Thymus (tissue), 11 donors: ENCODE measurements around the gene SNRPE. TPM values are rescaled to one million over a fixed set of nuclear protein-coding genes. Genes with fewer than 3 reads are reported as not detected.

Source experiments
- DNase-seq, 9 donors: peaks; one replicate each; pipeline ENCODE4 v3.0.0-alpha.2; 2013; ENCODE audit warnings: low spot score in 9 of 9, low read depth in 6 of 9, missing footprints in 1 of 9
- H3K27ac ChIP-seq, 2 donors: one replicate each; pipeline ENCODE4 v1.5.1; 2013; ENCODE audit warnings: control low read depth in 1 of 2, low read depth in 1 of 2, low read length in 1 of 2, mild to moderate bottlenecking in 1 of 2, moderate library complexity in 1 of 2
- H3K27me3 ChIP-seq, 2 donors: one replicate each; pipeline ENCODE4 v1.5.1; 2013; ENCODE audit warnings: low read length in 1 of 2; ENCODE audit not compliant: control insufficient read depth in 2 of 2, insufficient read depth in 1 of 2
- H3K36me3 ChIP-seq, 2 donors: one replicate each; pipeline ENCODE4 v1.5.1; 2013; ENCODE audit warnings: low read length in 1 of 2, mild to moderate bottlenecking in 1 of 2, moderate library complexity in 1 of 2; ENCODE audit not compliant: control insufficient read depth in 2 of 2, insufficient read depth in 2 of 2
- H3K4me1 ChIP-seq, 2 donors: one replicate each; pipeline ENCODE4 v1.5.1; 2013; ENCODE audit warnings: low read length in 2 of 2; ENCODE audit not compliant: control insufficient read depth in 2 of 2, insufficient read depth in 2 of 2
- H3K4me3 ChIP-seq, 2 donors: one replicate each; pipeline ENCODE4 v1.5.1; 2013; ENCODE audit warnings: low read length in 2 of 2, control low read depth in 1 of 2, mild to moderate bottlenecking in 1 of 2
- H3K9me3 ChIP-seq, 2 donors: one replicate each; pipeline ENCODE4 v1.5.1; 2013; ENCODE audit warnings: low read length in 1 of 2, mild to moderate bottlenecking in 1 of 2; ENCODE audit not compliant: control insufficient read depth in 2 of 2, insufficient read depth in 1 of 2
- WGBS: extraction: QIAGEN DNeasy Blood & Tissue Kit; methylation state at CpG from one replicate; pipeline ENCODE4 v1.1.7; 2013; 5-methylcytosine and 5-hydroxymethylcytosine counted together
- polyA plus RNA-seq: library from polyadenylated mRNA; stranded (reverse); fragments of 200-250 nt; gene quantifications from one replicate; pipeline ENCODE4 v1.2.3, GENCODE V29; 2013
- total RNA-seq: library from RNA; stranded (reverse); fragments of 120-200 nt; gene quantifications from one replicate; pipeline ENCODE4 v1.2.4, GENCODE V29; 2013
- donor health status: healthy.

The SNRPE gene
- total and polyA plus RNA-seq, 2 donors, result 147 to 266 TPM

- no peaks in the 10 kb centered on the region for H3K36me3 ChIP-seq
- 98% methylated on average over 12 of the region's 12 CpGs for WGBS
- peaks cover 0 to 4% of the 10 kb centered on the region in 2 donors for H3K9me3 ChIP-seq
- H3K4me3 ChIP-seq, result no peak overlapping the region
- H3K27me3 ChIP-seq, result no peaks in the 10 kb centered on the region
- DNase-seq, result no peak
- H3K27ac ChIP-seq, result no peak overlapping the region
- no peaks in the 10 kb centered on the region for H3K4me1 ChIP-seq
Measured at GRCh38 chr1:203898458-203899352, 37.3 kb downstream of the SNRPE start.

DNA sequence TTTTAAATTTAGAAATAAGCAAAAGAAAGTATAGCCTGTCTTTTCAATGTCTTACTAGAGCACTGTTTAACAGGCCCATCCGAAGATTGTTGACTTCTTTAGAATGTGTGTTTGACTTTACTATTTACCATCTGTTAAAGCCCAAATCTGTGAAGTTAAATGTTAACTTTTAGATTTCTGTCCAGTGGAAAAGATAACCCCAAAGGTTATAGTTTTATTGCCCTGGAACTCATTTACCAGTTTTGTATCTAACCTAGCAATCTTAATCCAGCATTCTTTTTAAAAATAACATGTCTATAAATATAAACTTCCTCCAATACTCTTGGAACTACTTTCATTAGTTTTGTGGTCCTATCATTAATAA lies 37.9 kb downstream of the SNRPE start:
- no peaks in the 10 kb centered on the region for H3K36me3 ChIP-seq
- no peak for DNase-seq
- no peak overlapping the region for H3K4me3 ChIP-seq
- H3K4me1 ChIP-seq, result no peaks in the 10 kb centered on the region
- 93% methylated on average over 1 of the region's 1 CpG for WGBS
- no peaks in the 10 kb centered on the region for H3K9me3 ChIP-seq
- no peaks in the 10 kb centered on the region for H3K27me3 ChIP-seq
- H3K27ac ChIP-seq, result no peak overlapping the region

GRCh38 chr1:203899869-203900714 lies 38.7 kb downstream of the SNRPE start:
- Histone ChIP-seq H3K36me3 (no peaks in the 10 kb centered on the region), H3K27me3 (no peaks in the 10 kb centered on the region), H3K4me3 (no peak overlapping the region), H3K9me3 (no peaks in the 10 kb centered on the region), H3K27ac (no peak overlapping the region), H3K4me1 (no peaks in the 10 kb centered on the region)
- DNase-seq, result no peak
- WGBS, result 96% methylated on average over 47 of the region's 47 CpGs

GRCh38 chr1:203901581-203901980 lies 40.2 kb downstream of the SNRPE start:
- Histone ChIP-seq H3K27me3 (no peaks in the 10 kb centered on the region), H3K36me3 (no peaks in the 10 kb centered on the region), H3K9me3 (no peaks in the 10 kb centered on the region), H3K27ac (no peak overlapping the region), H3K4me3 (no peak overlapping the region), H3K4me1 (no peaks in the 10 kb centered on the region)
- 98% methylated on average over 12 of the region's 12 CpGs for WGBS
- DNase-seq, result no peak

GRCh38 chr1:203905275-203905674 lies 43.9 kb downstream of the SNRPE start:
- 95% methylated on average over 4 of the region's 4 CpGs for WGBS
- H3K4me1 ChIP-seq, result no peaks in the 10 kb centered on the region
- no peak for DNase-seq
- H3K27ac ChIP-seq, result no peak overlapping the region
- no peak overlapping the region for H3K4me3 ChIP-seq
- H3K27me3 ChIP-seq, result no peaks in the 10 kb centered on the region
- H3K36me3 ChIP-seq, result no peaks in the 10 kb centered on the region
- no peaks in the 10 kb centered on the region for H3K9me3 ChIP-seq

- Histone ChIP-seq H3K27me3 (no peaks in the 10 kb centered on the region), H3K4me3 (no peak overlapping the region), H3K9me3 (no peaks in the 10 kb centered on the region), H3K4me1 (no peaks in the 10 kb centered on the region), H3K36me3 (no peaks in the 10 kb centered on the region), H3K27ac (no peak overlapping the region)
- 95% methylated on average over 2 of the region's 2 CpGs for WGBS
- DNase-seq, result no peak
Measured at GRCh38 chr1:203906932-203907331, 45.5 kb downstream of the SNRPE start.

- over 99% methylated on average over 5 of the region's 5 CpGs for WGBS
- H3K27ac ChIP-seq, result no peak overlapping the region
- no peaks in the 10 kb centered on the region for H3K9me3 ChIP-seq
- no peak overlapping the region for H3K4me3 ChIP-seq
- no peaks in the 10 kb centered on the region for H3K36me3 ChIP-seq
- H3K4me1 ChIP-seq, result no peaks in the 10 kb centered on the region
- no peaks in the 10 kb centered on the region for H3K27me3 ChIP-seq
- DNase-seq, result no peak
Measured at GRCh38 chr1:203907901-203908300, 46.5 kb downstream of the SNRPE start.

DNA sequence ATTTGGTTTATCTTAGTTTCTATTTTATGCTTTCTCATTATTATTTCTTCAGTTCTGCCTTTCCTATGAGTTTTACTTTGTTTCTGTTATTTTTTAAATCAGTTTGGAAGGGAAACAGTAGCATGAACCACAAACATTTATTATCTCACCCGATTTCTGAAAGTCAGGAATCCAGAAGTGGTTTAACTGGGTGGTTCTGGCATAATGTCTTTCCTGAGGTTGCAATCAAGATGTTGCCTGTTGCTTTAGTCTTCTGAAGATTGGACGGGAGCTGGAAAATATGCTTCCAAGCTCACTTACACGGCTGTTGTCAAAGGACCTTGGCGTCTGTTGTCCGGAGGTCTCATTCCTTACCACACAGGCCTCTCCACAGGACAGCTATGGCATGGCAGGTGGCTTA lies 50.4 kb downstream of the SNRPE start:
- Histone ChIP-seq H3K4me3 (no peak overlapping the region), H3K27ac (no peak overlapping the region), H3K4me1 (no peaks in the 10 kb centered on the region), H3K36me3 (no peaks in the 10 kb centered on the region), H3K27me3 (no peaks in the 10 kb centered on the region), H3K9me3 (no peaks in the 10 kb centered on the region)
- 94% methylated on average over 5 of the region's 5 CpGs for whole genome bisulfite sequencing
- no peak for DNase-seq

DNA sequence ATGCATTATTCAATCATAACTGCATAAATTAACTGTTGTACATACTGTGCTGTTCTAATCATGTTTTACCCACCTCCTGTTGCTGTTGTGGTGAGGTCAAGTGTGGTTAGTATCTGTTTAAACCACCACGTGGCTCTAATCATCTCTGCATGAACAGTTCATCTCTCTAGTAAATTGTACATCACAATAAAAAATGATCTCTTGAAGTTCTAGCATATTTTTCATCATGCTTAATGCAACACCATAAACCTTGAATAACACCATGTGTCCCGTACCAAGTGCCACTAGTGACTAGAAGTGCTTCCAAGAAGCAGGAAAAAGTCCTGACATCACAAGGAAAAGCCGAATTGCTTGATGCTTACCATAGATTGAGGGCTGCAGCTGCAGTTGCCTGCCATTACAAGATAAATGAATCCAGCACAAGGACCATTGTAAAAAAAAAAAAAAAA lies 51.7 kb downstream of the SNRPE start:
- no peak for DNase-seq
- WGBS, result 71% methylated on average over 3 of the region's 3 CpGs

More for the DNA sequence above, 51.7 kb downstream of the SNRPE start:
- Histone ChIP-seq H3K9me3 (no peaks in the 10 kb centered on the region), H3K27ac (no peak overlapping the region), H3K27me3 (no peaks in the 10 kb centered on the region), H3K4me1 (no peaks in the 10 kb centered on the region), H3K36me3 (no peaks in the 10 kb centered on the region), H3K4me3 (no peak overlapping the region)
